Endothelial cell of umbilical vein (primary cell): ENCODE results near the gene PPM1L. TPM values are rescaled to one million over a fixed set of nuclear protein-coding genes. Genes with fewer than 3 reads are reported as not detected.
"Not testable (repeated sequence)": the region's sequence is repeated elsewhere in the genome, so short reads cannot be mapped to it uniquely, and the experiment has no call there.

Experiments used
- BruUV-seq: library from RNA; stranded (reverse); fragments of 400-500 nt; replicated peaks from 2 replicates; lab custom pipeline; 2021; lab: Mats Ljungman, UMichigan
- CTCF ChIA-PET: fragments of 300-600, 350-600 bp; sonication (Branson Sonifier 250); formaldehyde crosslinking; loops from one replicate; lab custom pipeline; 2021; ENCODE audit warnings: antibody characterized with exemption, inconsistent platforms; lab: Charles Lee
- POLR2A ChIA-PET: fragments of 300-600, 350-600 bp; sonication (Branson Sonifier 250); formaldehyde crosslinking; loops from one replicate; lab custom pipeline; 2021; ENCODE audit warnings: antibody characterized with exemption, inconsistent platforms; lab: Charles Lee
- DNase-seq: peaks from one replicate; pipeline ENCODE4 v3.0.0-alpha.2; 2011; ENCODE audit warnings: low read depth, low spot score
- FAIRE-seq: peaks from 2 replicates; lab custom pipeline; 2011; peaks lifted over from hg19 to GRCh38; lab: Jason Lieb, UNC
- H2AFZ ChIP-seq: 2 replicates; pipeline ENCODE4 v1.6.0; 2012; ENCODE audit warnings: low read depth, low read length, control low read depth, inconsistent platforms
- H3K27ac ChIP-seq: 2 replicates; pipeline ENCODE4 v1.5.1; 2011; ENCODE audit warnings: low read depth, mild to moderate bottlenecking, control low read depth, low read length, moderate library complexity; ENCODE audit not compliant: insufficient read depth
- H3K27me3 ChIP-seq, 2 experiments: 2 replicates each; pipeline versions ENCODE4 v1.6.0 to v1.6.1; 2011; ENCODE audit warnings: low read length in 2 of 2, mixed read lengths in 1 of 2; ENCODE audit not compliant: control insufficient read depth in 2 of 2, insufficient read depth in 2 of 2
- H3K36me3 ChIP-seq, 2 experiments: 2 replicates in 1 of 2; 3 replicates in 1 of 2; pipeline ENCODE4 v1.5.1; 2011; ENCODE audit warnings: low read length in 2 of 2, mild to moderate bottlenecking in 1 of 2, moderate library complexity in 1 of 2; ENCODE audit not compliant: control insufficient read depth in 2 of 2, insufficient read depth in 2 of 2; ENCODE audit errors: extremely low read depth in 1 of 2
- H3K4me1 ChIP-seq: 3 replicates; pipeline ENCODE4 v1.5.1; 2011; ENCODE audit warnings: mild to moderate bottlenecking, low read length; ENCODE audit not compliant: control insufficient read depth, insufficient read depth; ENCODE audit errors: extremely low read depth
- H3K4me2 ChIP-seq: 2 replicates; pipeline ENCODE4 v1.6.1; 2011; ENCODE audit warnings: low read length, control low read depth, mixed read lengths; ENCODE audit not compliant: insufficient read depth
- H3K4me3 ChIP-seq, 3 experiments: fragments of 200-600 bp in 1 of 3; sonication (generic), shearing (Covaris generic) in 1 of 3; replicated peaks in 1 of 3; 2 replicates each; pipeline ENCODE4 v1.5.1; 2011 to 2016; ENCODE audit warnings: control low read depth in 3 of 3, low read length in 3 of 3, mild to moderate bottlenecking in 2 of 3, inconsistent platforms in 1 of 3, low read depth in 1 of 3, moderate library complexity in 1 of 3; ENCODE audit not compliant: insufficient read depth in 1 of 3
- H3K79me2 ChIP-seq: 2 replicates; pipeline ENCODE4 v1.6.0; 2012; ENCODE audit warnings: low read length, inconsistent platforms; ENCODE audit not compliant: control insufficient read depth, insufficient read depth
- H3K9ac ChIP-seq: replicated peaks from 2 replicates; pipeline ENCODE3; 2011; ENCODE audit warnings: low read length, control low read depth; ENCODE audit not compliant: insufficient read depth; ENCODE audit errors: extremely low read depth
- H3K9me1 ChIP-seq: replicated peaks from 3 replicates; pipeline ENCODE4 v1.6.0; 2011; ENCODE audit warnings: mild to moderate bottlenecking, low read length; ENCODE audit not compliant: control insufficient read depth, insufficient read depth; ENCODE audit errors: extremely low read depth
- H3K9me3 ChIP-seq: replicated peaks from 2 replicates; pipeline ENCODE4 v1.5.1; 2012; ENCODE audit warnings: low read length, inconsistent platforms; ENCODE audit not compliant: control insufficient read depth, insufficient read depth
- H4K20me1 ChIP-seq: replicated peaks from 2 replicates; pipeline ENCODE3; 2011; ENCODE audit warnings: mild to moderate bottlenecking, low read length; ENCODE audit not compliant: control insufficient read depth, insufficient read depth; ENCODE audit errors: extremely low read depth
- EZH2 ChIP-seq: IDR thresholded peaks from 2 replicates; pipeline ENCODE4 v1.6.1; 2012; ENCODE audit warnings: borderline replicate concordance, low read depth, mild to moderate bottlenecking, moderate library complexity, low read length, inconsistent platforms; ENCODE audit not compliant: severe bottlenecking
- FOS ChIP-seq: IDR thresholded peaks from 2 replicates; pipeline ENCODE4 v1.6.1; 2011; ENCODE audit warnings: mild to moderate bottlenecking, low read length, moderate library complexity, borderline replicate concordance; ENCODE audit not compliant: insufficient read depth
- GATA2 ChIP-seq: IDR thresholded peaks from 2 replicates; pipeline ENCODE4 v1.7.0; 2011; ENCODE audit warnings: low read depth, mild to moderate bottlenecking, moderate library complexity, mixed read lengths, low read length; ENCODE audit not compliant: insufficient read length, insufficient read depth
- JUN ChIP-seq: IDR thresholded peaks from 2 replicates; pipeline ENCODE4 v1.6.1; 2011; ENCODE audit warnings: borderline replicate concordance, low read depth; ENCODE audit not compliant: insufficient read length, insufficient read depth
- MYC ChIP-seq: IDR thresholded peaks from one replicate; pipeline ENCODE4 v1.6.1; 2011; ENCODE audit warnings: mild to moderate bottlenecking, low read depth, low read length
- POLR2A ChIP-seq: IDR thresholded peaks from 2 replicates; pipeline ENCODE4 v1.6.1; 2012; ENCODE audit warnings: low read depth, mild to moderate bottlenecking, control low read depth, low read length
- POLR2AphosphoS5 ChIP-seq: IDR thresholded peaks from 2 replicates; pipeline ENCODE4 v1.6.1; 2012; ENCODE audit warnings: low read depth, mild to moderate bottlenecking, control low read depth, low read length, moderate library complexity; ENCODE audit not compliant: insufficient read depth
- dilution Hi-C: fragments of 300-500 bp; cut with MboI; formaldehyde crosslinking; loops from one replicate; pipeline ENCODE4 v1.15.0; 2019; ENCODE audit warnings: low sequenced_read_pairs; ENCODE audit not compliant: extremely low pct_ligation_motif_present
- intact Hi-C: fragments of 100-400 bp; cut with micrococcal nuclease; formaldehyde crosslinking; loops from one replicate; pipeline ENCODE4 v1.10.0; 2022
- polyA plus RNA-seq, 4 experiments: library from polyadenylated mRNA; depleted of rRNA in 3 of 4; stranded (reverse) in 3 of 4; unstranded in 1 of 4; fragments of >200 nt; gene quantifications; 2 replicates each; pipeline versions ENCODE4 v1.2.1 to v1.2.3, GENCODE V29; 2011 to 2012; ENCODE audit warnings: missing spikeins in 1 of 4
- total RNA-seq: library from RNA; stranded (reverse); gene quantifications from 2 replicates; pipeline ENCODE4 v1.2.3, GENCODE V29; 2021
- TF ChIP-seq, protein P1 (sequence below), 2 donors: IDR thresholded peaks; 1 replicate in 1 of 2; 2 replicates in 1 of 2; pipeline ENCODE4 v1.5.1; 2011; ENCODE audit warnings: low read length in 2 of 2, mild to moderate bottlenecking in 2 of 2, moderate library complexity in 2 of 2, control low read depth in 1 of 2, inconsistent platforms in 1 of 2, low read depth in 1 of 2; ENCODE audit not compliant: insufficient read depth in 1 of 2; ENCODE audit errors: extremely low read depth in 1 of 2
- TF ChIP-seq, protein P2 (sequence below): IDR thresholded peaks from 2 replicates; pipeline ENCODE4 v1.6.1; 2011; ENCODE audit not compliant: insufficient read depth, insufficient read length

The PPM1L gene
- total and polyA plus RNA-seq, 2 donors (not counting 3 experiments of a cell fraction or from before 2014, with no cell fraction given): 0.63 to 2.9 TPM

DNA sequence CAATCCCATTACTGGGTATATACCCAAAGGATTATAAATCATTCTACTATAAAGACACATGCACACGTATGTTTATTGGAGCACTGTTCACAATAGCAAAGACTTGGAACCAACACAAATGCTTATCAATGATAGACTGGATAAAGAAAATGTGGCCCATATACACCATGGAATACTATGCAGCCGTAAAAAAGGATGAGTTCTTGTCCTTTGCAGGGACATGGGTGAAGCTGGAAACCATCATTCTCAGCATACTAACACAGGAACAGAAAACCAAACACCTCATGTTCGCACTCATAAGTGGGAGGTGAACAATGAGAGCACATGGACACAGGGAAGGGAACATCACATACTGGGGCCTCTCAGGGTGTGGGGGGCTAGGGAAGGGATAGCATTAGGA is 42.9 kb upstream of the PPM1L start:
- dilution Hi-C loops, H3K9me1 ChIP-seq, H3K79me2 ChIP-seq, intact Hi-C loops, CTCF ChIA-PET, H3K27me3 ChIP-seq, BruUV-seq, H3K36me3 ChIP-seq, POLR2A ChIA-PET, DNase-seq, H3K4me1 ChIP-seq, H3K9ac ChIP-seq, FAIRE-seq, H3K9me3 ChIP-seq, H3K27ac ChIP-seq, H3K4me2 ChIP-seq, H3K4me3 ChIP-seq, H2AFZ ChIP-seq, H4K20me1 ChIP-seq: not testable (repeated sequence)

DNA sequence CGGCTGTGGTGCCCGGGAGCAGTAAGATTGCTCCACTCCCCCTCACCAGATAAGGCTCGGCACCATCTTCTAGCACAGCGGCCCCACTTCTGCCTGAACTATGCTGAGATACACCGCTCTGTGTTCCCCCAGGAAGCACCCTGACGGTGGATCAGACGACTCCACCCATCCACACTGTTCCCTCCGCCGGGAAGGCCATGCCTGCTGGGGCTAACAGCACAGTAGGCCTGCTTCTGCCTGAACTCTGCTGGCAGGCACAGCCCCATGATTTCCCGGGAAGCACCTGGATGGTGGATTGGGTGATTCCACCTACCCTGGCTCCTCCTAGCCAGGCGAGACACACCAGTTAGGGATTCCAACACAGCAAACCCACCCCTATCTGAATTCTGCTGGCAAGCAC is 36.3 kb upstream of the PPM1L start:
- H3K36me3 ChIP-seq: no peaks in the 10 kb centered on the region
- no peak overlapping the region for H3K27ac ChIP-seq
- no peak overlapping the region for H3K9ac ChIP-seq
- POLR2A ChIA-PET: no interaction called here
- TF ChIP-seq JUN: no peak
- no peak for TF ChIP-seq POLR2AphosphoS5
- TF ChIP-seq MYC: no peak
- no peak for TF ChIP-seq FOS
- TF ChIP-seq GATA2: no peak
- no peak for TF ChIP-seq POLR2A
- TF ChIP-seq, protein P1, sequence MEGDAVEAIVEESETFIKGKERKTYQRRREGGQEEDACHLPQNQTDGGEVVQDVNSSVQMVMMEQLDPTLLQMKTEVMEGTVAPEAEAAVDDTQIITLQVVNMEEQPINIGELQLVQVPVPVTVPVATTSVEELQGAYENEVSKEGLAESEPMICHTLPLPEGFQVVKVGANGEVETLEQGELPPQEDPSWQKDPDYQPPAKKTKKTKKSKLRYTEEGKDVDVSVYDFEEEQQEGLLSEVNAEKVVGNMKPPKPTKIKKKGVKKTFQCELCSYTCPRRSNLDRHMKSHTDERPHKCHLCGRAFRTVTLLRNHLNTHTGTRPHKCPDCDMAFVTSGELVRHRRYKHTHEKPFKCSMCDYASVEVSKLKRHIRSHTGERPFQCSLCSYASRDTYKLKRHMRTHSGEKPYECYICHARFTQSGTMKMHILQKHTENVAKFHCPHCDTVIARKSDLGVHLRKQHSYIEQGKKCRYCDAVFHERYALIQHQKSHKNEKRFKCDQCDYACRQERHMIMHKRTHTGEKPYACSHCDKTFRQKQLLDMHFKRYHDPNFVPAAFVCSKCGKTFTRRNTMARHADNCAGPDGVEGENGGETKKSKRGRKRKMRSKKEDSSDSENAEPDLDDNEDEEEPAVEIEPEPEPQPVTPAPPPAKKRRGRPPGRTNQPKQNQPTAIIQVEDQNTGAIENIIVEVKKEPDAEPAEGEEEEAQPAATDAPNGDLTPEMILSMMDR (IDR thresholded peaks at IDR 0.05; ENCODE audit: extremely low read depth in 1 of 2, insufficient read depth in 1 of 2, low read depth in 1 of 2, low read length in 2 of 2): no peak
- TF ChIP-seq EZH2: no peak
- TF ChIP-seq, protein P2, sequence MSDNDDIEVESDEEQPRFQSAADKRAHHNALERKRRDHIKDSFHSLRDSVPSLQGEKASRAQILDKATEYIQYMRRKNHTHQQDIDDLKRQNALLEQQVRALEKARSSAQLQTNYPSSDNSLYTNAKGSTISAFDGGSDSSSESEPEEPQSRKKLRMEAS: no peak
- H3K4me3 ChIP-seq: no peak overlapping the region
- dilution Hi-C loops (no loop called here), intact Hi-C loops (no loop called here)
- no peak overlapping the region for H2AFZ ChIP-seq
- no peaks in the 10 kb centered on the region for H3K9me3 ChIP-seq
- H3K4me1 ChIP-seq: no peaks in the 10 kb centered on the region
- H3K79me2 ChIP-seq: no peaks in the 10 kb centered on the region
- no TSS peak for BruUV-seq
- CTCF ChIA-PET: interaction anchor here (0.9 kb wide), 1 partner anchor 139 kb away, joined by 3 read pairs; no protein-coding TSS in a partner anchor
- FAIRE-seq (no peak), DNase-seq (no peak)
- H3K4me2 ChIP-seq: no peak overlapping the region
- peaks cover 0 to 3% of the 10 kb centered on the region in 2 experiments for H3K27me3 ChIP-seq
- no peaks in the 10 kb centered on the region for H3K9me1 ChIP-seq
- no peaks in the 10 kb centered on the region for H4K20me1 ChIP-seq
